ENCODE data around the gene MYO1G. TPM values are rescaled to one million over a fixed set of nuclear protein-coding genes. Genes with fewer than 3 reads are reported as not detected.
A peak's percentile ranks its signal among the peaks of the same experiment; 100 is the strongest.

The MYO1G gene
- total RNA-seq, 1 donor from 2014 or later = 154 TPM

GRCh38 chr7:44983742-44984477, 5.1 kb upstream of the MYO1G start:
- peak overlapping the region; percentile 98 for H3K4me3 Mint-ChIP-seq
- peaks cover 53% of the 10 kb centered on the region for H3K36me3 Mint-ChIP-seq (ENCODE audit: low read depth)
- no peaks in the 10 kb centered on the region for H3K9me3 Mint-ChIP-seq
- H3K4me1 Mint-ChIP-seq = peaks cover 82% of the 10 kb centered on the region
- no peak for ATAC-seq (ENCODE audit: low read depth)
- peak overlapping the region; percentile 98 for H3K27ac Mint-ChIP-seq
- TF ChIP-seq, protein P1, sequence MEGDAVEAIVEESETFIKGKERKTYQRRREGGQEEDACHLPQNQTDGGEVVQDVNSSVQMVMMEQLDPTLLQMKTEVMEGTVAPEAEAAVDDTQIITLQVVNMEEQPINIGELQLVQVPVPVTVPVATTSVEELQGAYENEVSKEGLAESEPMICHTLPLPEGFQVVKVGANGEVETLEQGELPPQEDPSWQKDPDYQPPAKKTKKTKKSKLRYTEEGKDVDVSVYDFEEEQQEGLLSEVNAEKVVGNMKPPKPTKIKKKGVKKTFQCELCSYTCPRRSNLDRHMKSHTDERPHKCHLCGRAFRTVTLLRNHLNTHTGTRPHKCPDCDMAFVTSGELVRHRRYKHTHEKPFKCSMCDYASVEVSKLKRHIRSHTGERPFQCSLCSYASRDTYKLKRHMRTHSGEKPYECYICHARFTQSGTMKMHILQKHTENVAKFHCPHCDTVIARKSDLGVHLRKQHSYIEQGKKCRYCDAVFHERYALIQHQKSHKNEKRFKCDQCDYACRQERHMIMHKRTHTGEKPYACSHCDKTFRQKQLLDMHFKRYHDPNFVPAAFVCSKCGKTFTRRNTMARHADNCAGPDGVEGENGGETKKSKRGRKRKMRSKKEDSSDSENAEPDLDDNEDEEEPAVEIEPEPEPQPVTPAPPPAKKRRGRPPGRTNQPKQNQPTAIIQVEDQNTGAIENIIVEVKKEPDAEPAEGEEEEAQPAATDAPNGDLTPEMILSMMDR (IDR thresholded peaks at IDR 0.05) = no peak
- intact Hi-C loops (cut with micrococcal nuclease) = loop anchor here (5.0 kb wide), 2 partner anchors 347 to 783 kb away; no protein-coding TSS in a partner anchor
- ChIA-PET CTCF (interaction anchor here (2.1 kb wide), 1 partner anchor 11 kb away, joined by 6 read pairs; no protein-coding TSS in a partner anchor), POLR2A (interaction anchor here (0.7 to 13.0 kb wide), 4 partner anchors 14 to 44 kb away, joined by 4 to 325 read pairs (median 54); partner anchors contain the start of gene CCM2)
- H3K27me3 Mint-ChIP-seq = no peaks in the 10 kb centered on the region
- no peak for DNase-seq

- H3K4me1 Mint-ChIP-seq = peaks cover 91% of the 10 kb centered on the region
- CTCF ChIA-PET = interaction anchor here (2.1 kb wide), 1 partner anchor 10 kb away, joined by 6 read pairs; no protein-coding TSS in a partner anchor
- no peaks in the 10 kb centered on the region for H3K27me3 Mint-ChIP-seq
- H3K27ac Mint-ChIP-seq = peak overlapping the region; percentile 98
- TF ChIP-seq, protein P1 (IDR thresholded peaks at IDR 0.05) = no peak
- ATAC-seq (ENCODE audit: low read depth) (no peak), DNase-seq (no peak)
- POLR2A ChIA-PET = interaction anchor here (1.0 to 13.0 kb wide), 3 partner anchors 15 to 345 kb away, joined by 3 to 325 read pairs (median 105); partner anchors contain the start of gene CCM2
- intact Hi-C loops (cut with micrococcal nuclease) = loop anchor here (5.0 kb wide), 2 partner anchors 346 to 784 kb away; no protein-coding TSS in a partner anchor
- peaks cover 61% of the 10 kb centered on the region for H3K36me3 Mint-ChIP-seq (ENCODE audit: low read depth)
- no peak overlapping the region for H3K4me3 Mint-ChIP-seq
- no peaks in the 10 kb centered on the region for H3K9me3 Mint-ChIP-seq
Measured at GRCh38 chr7:44982970-44983369, 4.2 kb upstream of the MYO1G start.

- DNase-seq (no peak), ATAC-seq (ENCODE audit: low read depth) (no peak)
- H3K4me1 Mint-ChIP-seq = peaks cover 93% of the 10 kb centered on the region
- no peak overlapping the region for H3K4me3 Mint-ChIP-seq
- peak overlapping the region; percentile 92 for H3K27ac Mint-ChIP-seq
- intact Hi-C loops (cut with micrococcal nuclease) = loop anchor here (5.0 kb wide), 2 partner anchors 345 to 785 kb away; no protein-coding TSS in a partner anchor
- H3K36me3 Mint-ChIP-seq (ENCODE audit: low read depth) = peaks cover 63% of the 10 kb centered on the region
- POLR2A ChIA-PET = interaction anchor here (0.7 to 13.0 kb wide), 6 partner anchors 8 to 376 kb away, joined by 3 to 325 read pairs (median 5); partner anchors contain the start of genes CCM2 and OGDH
- H3K27me3 Mint-ChIP-seq = no peaks in the 10 kb centered on the region
- H3K9me3 Mint-ChIP-seq = no peaks in the 10 kb centered on the region
- CTCF ChIA-PET = interaction anchor here (2.1 kb wide), 1 partner anchor 9 kb away, joined by 6 read pairs; no protein-coding TSS in a partner anchor
- TF ChIP-seq, protein P1 (IDR thresholded peaks at IDR 0.05) = no peak
Measured at GRCh38 chr7:44982535-44982923, 3.7 kb upstream of the MYO1G start.

DNA sequence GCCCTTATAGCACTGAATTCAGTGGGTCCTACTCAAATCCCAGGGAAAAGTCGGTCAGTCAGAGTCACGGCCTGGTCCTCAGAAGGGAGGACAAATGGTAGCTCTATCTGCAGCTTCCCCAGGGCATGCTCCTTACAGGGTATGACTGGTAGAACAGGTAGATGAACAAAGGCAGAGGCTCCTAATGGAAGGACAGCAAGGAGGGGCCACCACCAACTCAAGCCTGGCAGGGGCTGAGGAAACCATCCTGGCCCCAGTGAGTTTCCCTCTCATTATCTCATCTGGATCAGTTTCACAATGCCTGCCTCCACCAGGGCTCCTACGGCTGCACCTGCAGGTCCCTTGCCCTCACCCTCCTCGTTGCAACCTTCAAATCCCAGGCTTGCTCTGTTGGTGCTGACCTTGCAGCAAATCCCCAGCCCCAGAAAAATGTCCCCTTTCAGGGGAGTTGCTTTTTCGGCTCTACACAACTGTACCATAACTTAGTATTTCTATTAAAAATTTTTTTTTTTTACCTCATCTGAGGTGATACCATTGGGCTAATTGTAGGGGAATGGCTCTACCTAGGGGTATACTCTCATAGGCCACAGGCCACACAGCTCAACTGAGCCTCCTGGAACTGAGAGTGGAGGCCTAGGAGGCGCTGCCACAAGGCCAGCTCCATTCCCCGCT, 2.4 kb upstream of the MYO1G start:
- Mint-ChIP-seq H3K4me1 (peaks cover 92% of the 10 kb centered on the region), H3K4me3 (peak overlapping the region; percentile 74), H3K27ac (peak overlapping the region; percentile 92), H3K27me3 (no peaks in the 10 kb centered on the region), H3K9me3 (no peaks in the 10 kb centered on the region), H3K36me3 (ENCODE audit: low read depth) (peaks cover 67% of the 10 kb centered on the region)
- ChIA-PET CTCF (interaction anchor here (1.0 to 2.1 kb wide), 3 partner anchors 8 to 20 kb away, joined by 3 to 8 read pairs (median 6); no protein-coding TSS in a partner anchor), POLR2A (interaction anchor here (0.6 to 13.0 kb wide), 15 partner anchors 9 to 399 kb away, joined by 3 to 325 read pairs (median 5); partner anchors contain the start of genes CCM2, H2AZ2, OGDH and PURB)
- TF ChIP-seq, protein P1 (IDR thresholded peaks at IDR 0.05) = no peak
- DNase-seq = no peak
- intact Hi-C loops (cut with micrococcal nuclease) = loop anchor here (5.0 kb wide), 2 partner anchors 344 to 786 kb away; no protein-coding TSS in a partner anchor
- no peak for ATAC-seq (ENCODE audit: low read depth)

Data from activated B cell treated with CpG ODN at 0.5 μM for 24 hours (primary cell).